PC-9 (cell line): ENCODE results near the gene ANKS1B. TPM values are rescaled to one million over a fixed set of nuclear protein-coding genes. Genes with fewer than 3 reads are reported as not detected.

Experiments used
- BruUV-seq: library from RNA; stranded (reverse); fragments of 400-500 nt; replicated peaks from 2 replicates; lab custom pipeline; 2021; lab: Mats Ljungman, UMichigan
- CTCF ChIA-PET: fragments of 300-600 bp; sonication (Branson Sonifier 250); formaldehyde crosslinking; loops from one replicate; lab custom pipeline; 2022; ENCODE audit warnings: antibody characterized with exemption; lab: Charles Lee
- POLR2A ChIA-PET: fragments of 300-600 bp; sonication (Branson Sonifier 250); formaldehyde crosslinking; loops from one replicate; lab custom pipeline; 2022; ENCODE audit warnings: antibody characterized with exemption; ENCODE audit not compliant: unreplicated experiment; lab: Charles Lee
- DNase-seq, 2 experiments: peaks; one replicate each; pipeline versions ENCODE4 v3.0.0 to v3.0.0-alpha.2; 2015 to 2022; ENCODE audit warnings: mixed read lengths in 1 of 2
- H2AFZ ChIP-seq: fragments of 200-600 bp; sonication (generic); 2 replicates; pipeline ENCODE4 v1.8.1; 2017; ENCODE audit warnings: antibody characterized with exemption
- H3F3A ChIP-seq: fragments of 200-600 bp; sonication (generic); 2 replicates; pipeline ENCODE4 v1.8.1; 2017; ENCODE audit warnings: antibody characterized with exemption, mild to moderate bottlenecking, low read depth; ENCODE audit not compliant: insufficient read depth
- H3K27ac ChIP-seq: fragments of 200-600 bp; sonication (generic); 2 replicates; pipeline ENCODE4 v1.6.1; 2016; ENCODE audit warnings: mixed run types
- H3K27me3 ChIP-seq: fragments of 200-600 bp; sonication (generic); 2 replicates; pipeline ENCODE4 v1.6.1; 2016; ENCODE audit warnings: low read depth, mixed run types; ENCODE audit not compliant: insufficient read depth
- H3K36me3 ChIP-seq: fragments of 200-600 bp; sonication (generic); 2 replicates; pipeline ENCODE4 v1.6.1; 2016; ENCODE audit warnings: low read depth, mixed run types
- H3K4me1 ChIP-seq: fragments of 200-600 bp; sonication (generic); replicated peaks from 2 replicates; pipeline ENCODE4 v1.6.1; 2016; ENCODE audit warnings: mixed run types; ENCODE audit not compliant: insufficient read depth
- H3K4me2 ChIP-seq: fragments of 200-600 bp; sonication (generic); 2 replicates; pipeline ENCODE4 v1.6.1; 2017; ENCODE audit warnings: mixed run types
- H3K4me3 ChIP-seq: fragments of 200-600 bp; sonication (generic); 2 replicates; pipeline ENCODE4 v1.6.1; 2016; ENCODE audit warnings: mixed run types
- H3K79me2 ChIP-seq: fragments of 200-600 bp; sonication (generic); 2 replicates; pipeline ENCODE4 v1.6.1; 2017; ENCODE audit warnings: low read depth, mixed run types
- H3K9me2 ChIP-seq: fragments of 200-600 bp; sonication (generic); 2 replicates; pipeline ENCODE4 v1.8.1; 2017; ENCODE audit warnings: mild to moderate bottlenecking; ENCODE audit not compliant: insufficient read depth
- H3K9me3 ChIP-seq: fragments of 200-600 bp; sonication (generic); 2 replicates; pipeline ENCODE4 v1.8.1; 2016; ENCODE audit warnings: low read depth; ENCODE audit not compliant: insufficient read depth
- H4K20me1 ChIP-seq: fragments of 200-600 bp; sonication (generic); 2 replicates; pipeline ENCODE4 v1.8.1; 2017; ENCODE audit not compliant: insufficient read depth
- CTCF ChIP-seq: fragments of 200-600 bp; sonication (generic); conservative IDR thresholded peaks from 2 replicates; pipeline ENCODE4 v1.6.1; 2017; ENCODE audit warnings: mixed run types, antibody characterized with exemption, mild to moderate bottlenecking, moderate library complexity
- EZH2 ChIP-seq: fragments of 200-600 bp; sonication (generic); IDR thresholded peaks from 2 replicates; pipeline ENCODE4 v1.8.0; 2017; ENCODE audit warnings: antibody characterized with exemption, low read depth
- intact Hi-C: fragments of 100-400 bp; cut with micrococcal nuclease; formaldehyde crosslinking; loops from one replicate; pipeline ENCODE4 v1.10.0; 2022; ENCODE audit not compliant: unreplicated experiment
- total RNA-seq: library from RNA; stranded (reverse); gene quantifications from 2 replicates; pipeline ENCODE4 v1.2.3, GENCODE V29; 2021

ANKS1B gene
- total RNA-seq, 1 experiment from 2014 or later = not detected

DNA sequence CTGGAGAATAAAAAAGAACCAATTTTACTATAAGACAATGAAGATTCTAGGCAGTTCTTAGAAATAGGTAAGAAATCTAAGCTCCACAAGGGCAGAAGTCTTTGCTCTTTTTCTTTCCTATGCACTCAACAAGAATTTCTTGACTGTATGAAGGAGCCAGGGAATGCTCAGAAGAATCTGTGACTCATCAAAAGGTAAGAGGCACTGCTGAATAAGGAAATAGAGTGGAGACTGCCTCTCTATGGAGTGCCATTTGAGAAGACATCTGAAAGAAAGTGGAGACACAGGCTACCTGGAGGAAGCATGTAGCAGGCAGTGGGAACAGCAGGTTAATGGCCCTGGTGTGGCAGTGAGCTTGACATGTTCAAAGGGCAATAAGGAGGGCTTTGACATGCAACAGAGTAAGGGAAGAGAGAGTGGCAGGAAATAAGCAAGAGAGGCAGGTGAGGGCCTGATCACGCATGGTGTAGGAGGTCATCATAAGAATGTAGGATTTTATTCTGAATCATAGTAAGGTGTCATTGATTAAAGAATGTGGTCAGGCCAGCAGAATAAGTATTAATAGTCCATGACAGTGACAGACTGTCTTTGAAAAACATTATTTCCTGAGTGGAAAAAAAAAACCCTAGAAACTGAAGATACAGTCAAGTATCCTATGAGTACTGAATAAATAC lies 783.9 kb downstream of the ANKS1B start:
- Histone ChIP-seq H3K4me2 (no peak overlapping the region), H4K20me1 (no peaks in the 10 kb centered on the region), H3K36me3 (no peaks in the 10 kb centered on the region), H2AFZ (no peak overlapping the region), H3K27ac (no peak overlapping the region), H3K79me2 (no peaks in the 10 kb centered on the region), H3K4me1 (no peaks in the 10 kb centered on the region), H3K27me3 (no peaks in the 10 kb centered on the region), H3K9me3 (no peaks in the 10 kb centered on the region), H3K9me2 (no peaks in the 10 kb centered on the region), H3F3A (no peaks in the 10 kb centered on the region), H3K4me3 (no peak overlapping the region)
- DNase-seq = no peak
- ChIA-PET CTCF (no interaction called here), POLR2A (no interaction called here)
- BruUV-seq = no TSS peak
- TF ChIP-seq EZH2 (no peak), CTCF (no peak)
- intact Hi-C loops = no loop called here

GRCh38 chr12:99195474-99195873 lies 789.3 kb downstream of the ANKS1B start:
- Histone ChIP-seq H3F3A (no peaks in the 10 kb centered on the region), H3K36me3 (no peaks in the 10 kb centered on the region), H2AFZ (no peak overlapping the region), H3K4me1 (no peaks in the 10 kb centered on the region), H3K9me3 (no peaks in the 10 kb centered on the region), H3K4me2 (no peak overlapping the region), H3K27me3 (no peaks in the 10 kb centered on the region), H3K4me3 (no peak overlapping the region), H4K20me1 (no peaks in the 10 kb centered on the region), H3K27ac (no peak overlapping the region), H3K79me2 (no peaks in the 10 kb centered on the region), H3K9me2 (no peaks in the 10 kb centered on the region)
- no peak for DNase-seq
- intact Hi-C loops = no loop called here
- POLR2A ChIA-PET = no interaction called here
- TF ChIP-seq EZH2 (no peak), CTCF (no peak)
- CTCF ChIA-PET = no interaction called here
- no TSS peak for BruUV-seq

DNA sequence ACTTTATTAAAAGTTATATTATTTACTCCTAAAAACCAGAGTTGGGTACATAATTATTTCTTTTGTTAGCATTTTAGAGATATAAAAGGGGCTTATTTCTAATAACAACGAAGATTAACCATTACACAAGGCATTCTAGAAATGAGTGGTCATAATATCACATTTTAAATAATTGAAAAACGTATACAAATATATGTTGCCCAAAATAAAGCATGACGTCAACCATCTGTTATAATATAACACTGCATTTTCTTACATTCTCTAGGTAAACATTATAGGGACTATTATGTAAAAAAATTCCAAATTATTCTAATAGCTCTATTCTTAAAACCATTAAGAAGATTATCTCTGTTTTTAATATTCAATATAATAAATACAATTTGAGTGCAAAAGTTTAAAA lies 792.2 kb downstream of the ANKS1B start:
- Histone ChIP-seq H2AFZ (no peak overlapping the region), H3K9me2 (no peaks in the 10 kb centered on the region), H3K36me3 (no peaks in the 10 kb centered on the region), H3F3A (no peaks in the 10 kb centered on the region), H3K27ac (no peak overlapping the region), H3K9me3 (no peaks in the 10 kb centered on the region), H3K4me3 (no peak overlapping the region), H3K79me2 (no peaks in the 10 kb centered on the region), H3K4me2 (no peak overlapping the region), H3K4me1 (no peaks in the 10 kb centered on the region), H3K27me3 (no peaks in the 10 kb centered on the region), H4K20me1 (no peaks in the 10 kb centered on the region)
- intact Hi-C loops = no loop called here
- TF ChIP-seq EZH2 = no peak
- TF ChIP-seq CTCF = no peak
- ChIA-PET POLR2A (no interaction called here), CTCF (interaction anchor here (0.6 kb wide), 1 partner anchor 1028 kb away, joined by 3 read pairs; no protein-coding TSS in a partner anchor)
- DNase-seq = no peak
- no TSS peak for BruUV-seq
